Head of caudate nucleus (tissue), 42 donors: ENCODE data around the gene PIPOX.

ENCODE experiments used
- DNase-seq, 42 donors: peaks; one replicate each; pipeline versions ENCODE4 v3.0.0 to v3.0.0-alpha.2; 2020 to 2021; ENCODE audit warnings: mixed read lengths in 7 of 42
- intact Hi-C: fragments of 100-400 bp; cut with DNase I; formaldehyde crosslinking; loops from one replicate; pipeline ENCODE4 v1.15.0; 2022

PIPOX gene, protein sequence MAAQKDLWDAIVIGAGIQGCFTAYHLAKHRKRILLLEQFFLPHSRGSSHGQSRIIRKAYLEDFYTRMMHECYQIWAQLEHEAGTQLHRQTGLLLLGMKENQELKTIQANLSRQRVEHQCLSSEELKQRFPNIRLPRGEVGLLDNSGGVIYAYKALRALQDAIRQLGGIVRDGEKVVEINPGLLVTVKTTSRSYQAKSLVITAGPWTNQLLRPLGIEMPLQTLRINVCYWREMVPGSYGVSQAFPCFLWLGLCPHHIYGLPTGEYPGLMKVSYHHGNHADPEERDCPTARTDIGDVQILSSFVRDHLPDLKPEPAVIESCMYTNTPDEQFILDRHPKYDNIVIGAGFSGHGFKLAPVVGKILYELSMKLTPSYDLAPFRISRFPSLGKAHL

DNA sequence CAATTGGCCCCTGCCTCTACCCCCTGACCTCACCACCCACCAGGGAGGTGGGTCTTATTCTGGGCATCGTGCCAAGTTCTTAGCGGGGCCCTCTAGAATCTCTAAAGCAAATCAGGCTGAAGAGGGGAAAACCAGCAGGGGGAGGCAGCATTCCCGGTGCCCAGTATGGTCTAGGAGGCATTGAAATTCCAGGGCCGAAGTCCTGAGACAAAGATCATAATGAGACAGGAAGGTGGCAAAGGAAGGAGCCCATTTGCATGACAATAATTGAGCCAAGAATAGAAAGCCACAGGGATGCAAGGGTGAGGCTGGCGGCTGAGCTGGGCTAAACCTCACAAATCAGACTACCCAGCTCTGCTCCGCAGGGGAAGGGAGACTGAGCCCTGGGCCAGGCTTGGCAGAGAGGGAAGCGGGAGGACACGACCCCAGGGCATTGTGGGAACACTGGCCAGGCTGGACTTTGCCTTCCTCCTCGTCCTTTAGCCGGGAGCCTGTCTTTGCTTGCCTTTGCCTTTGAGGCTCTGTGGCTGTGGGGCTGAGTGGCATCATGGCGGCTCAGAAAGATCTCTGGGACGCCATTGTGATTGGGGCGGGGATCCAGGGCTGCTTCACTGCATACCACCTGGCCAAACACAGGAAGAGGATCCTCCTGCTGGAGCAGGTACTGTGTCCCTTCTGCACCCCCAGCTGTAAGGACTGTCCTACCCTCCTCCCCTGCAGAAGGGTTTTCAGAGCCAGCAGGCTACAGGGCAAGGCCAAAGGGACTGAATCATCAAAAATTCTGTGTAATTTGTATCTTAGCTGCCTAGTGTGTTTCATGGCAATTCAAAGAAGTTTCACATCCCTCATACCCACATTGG lies at the start of gene PIPOX:
Gene PIPOX, plus strand, starts transcription at position 463 of the 860 bp plus-strand sequence. Its CDS starts 85 bp downstream, at position 548.
- intact Hi-C loops, result no loop called here
- peak in 33 of 42 donors; percentile 5 to 74 (median 41) for DNase-seq

DNA sequence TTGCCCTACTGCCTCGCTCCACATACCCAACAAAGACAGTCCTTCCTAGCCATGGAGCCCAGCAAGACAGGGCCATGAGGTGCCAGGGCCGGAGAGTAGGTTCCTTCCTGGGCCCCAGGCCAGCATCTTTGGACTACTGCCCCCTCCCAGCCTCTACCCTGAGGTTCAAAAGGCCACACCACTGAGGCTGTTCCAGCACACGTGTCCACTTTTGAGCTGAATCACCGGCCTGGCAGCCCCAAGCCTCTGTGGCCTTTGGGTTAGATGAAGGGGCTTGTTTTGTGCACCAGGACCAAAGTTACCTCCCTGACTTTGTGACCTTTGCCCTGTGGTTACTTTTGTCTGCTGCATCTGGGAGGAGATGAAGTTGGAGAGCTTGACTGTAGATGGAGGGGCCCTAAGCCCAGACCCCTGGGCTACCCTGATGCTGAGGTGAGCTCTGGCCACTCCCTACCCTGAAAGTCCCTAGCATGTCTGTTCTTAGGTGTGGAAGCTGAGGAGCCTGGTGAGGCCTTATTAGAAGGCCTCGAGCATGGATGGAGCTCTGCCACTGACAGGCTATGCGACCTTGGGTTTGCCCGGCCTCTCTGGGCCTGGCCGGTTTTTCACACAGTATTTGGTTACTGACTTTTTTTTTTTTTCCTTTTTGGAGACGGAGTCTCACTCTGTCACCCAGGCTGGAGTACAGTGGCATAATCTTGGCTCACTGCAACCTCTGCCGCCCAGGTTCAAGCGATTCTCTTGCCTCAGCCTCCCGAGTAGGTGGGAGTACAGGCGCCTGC lies 49.1 kb upstream of the PIPOX start:
- intact Hi-C loops, result no loop called here
- no peak for DNase-seq

DNA sequence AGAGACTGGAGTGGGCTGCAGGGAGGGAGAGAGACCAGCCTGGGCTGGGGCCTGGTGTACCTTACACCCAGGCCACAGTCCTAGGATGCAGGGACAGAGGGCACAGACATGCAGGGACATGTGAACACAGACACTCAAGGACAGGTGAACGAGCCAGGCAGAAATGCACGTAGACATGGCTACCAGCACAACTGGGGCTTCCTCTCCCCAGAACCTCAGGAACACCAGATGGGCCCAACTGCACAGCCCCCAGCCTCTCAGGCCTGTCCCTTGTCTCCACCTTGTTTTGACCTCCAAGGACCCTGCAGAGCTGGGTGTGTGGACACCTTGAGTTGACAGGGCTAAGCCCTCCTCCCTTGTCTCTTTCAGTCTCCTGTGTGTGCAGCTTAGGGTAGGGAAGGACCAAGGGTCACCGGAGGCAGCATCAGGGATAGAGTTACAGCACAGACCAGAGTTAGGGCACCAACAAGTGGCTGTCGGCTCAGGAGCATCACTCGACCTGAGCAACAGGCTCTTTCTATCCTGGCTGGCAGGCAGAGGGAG lies 46.3 kb upstream of the PIPOX start:
- intact Hi-C loops, result no loop called here
- no peak for DNase-seq

DNA sequence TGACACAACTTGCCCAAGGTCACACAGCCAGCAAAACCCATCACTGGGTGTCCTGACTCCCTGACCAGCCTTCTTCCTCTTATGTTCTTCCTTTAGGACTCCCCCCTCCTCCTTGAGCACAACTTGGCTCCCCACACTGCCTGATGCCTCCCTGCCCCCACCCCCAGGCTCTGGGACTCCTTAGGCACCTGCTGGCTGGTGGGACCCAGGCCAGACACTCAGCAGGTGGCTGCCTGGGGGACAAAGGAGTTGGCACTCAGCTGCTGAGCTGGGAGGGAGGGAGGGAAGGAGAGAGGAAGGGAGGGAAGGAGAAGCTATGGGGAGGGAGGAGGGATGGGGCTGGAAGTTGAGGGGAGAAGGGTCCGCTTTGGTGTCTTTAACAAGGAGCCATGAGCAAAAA lies 45.1 kb upstream of the PIPOX start:
- intact Hi-C loops, result no loop called here
- DNase-seq, result no peak

DNA sequence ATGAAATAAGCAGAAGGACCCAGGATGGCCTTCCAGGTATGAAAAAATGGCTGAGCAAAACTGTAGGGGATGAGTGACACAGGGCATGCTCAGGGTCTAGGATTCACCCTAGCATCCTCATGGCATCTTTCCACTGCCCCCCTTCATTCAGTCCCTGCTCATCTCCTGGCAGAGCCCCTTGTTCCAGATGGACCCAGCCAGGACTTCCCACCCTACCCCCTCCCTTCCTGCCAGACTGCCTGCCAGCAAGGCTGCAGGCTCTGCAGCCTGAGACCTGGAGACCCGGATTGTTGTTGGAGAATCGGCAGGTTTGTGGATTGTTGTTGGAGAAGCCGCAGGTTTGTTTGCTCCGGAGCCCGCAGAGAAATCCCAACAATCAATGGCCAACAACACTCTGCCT lies 43.7 kb upstream of the PIPOX start:
- intact Hi-C loops, result no loop called here
- no peak for DNase-seq

DNA sequence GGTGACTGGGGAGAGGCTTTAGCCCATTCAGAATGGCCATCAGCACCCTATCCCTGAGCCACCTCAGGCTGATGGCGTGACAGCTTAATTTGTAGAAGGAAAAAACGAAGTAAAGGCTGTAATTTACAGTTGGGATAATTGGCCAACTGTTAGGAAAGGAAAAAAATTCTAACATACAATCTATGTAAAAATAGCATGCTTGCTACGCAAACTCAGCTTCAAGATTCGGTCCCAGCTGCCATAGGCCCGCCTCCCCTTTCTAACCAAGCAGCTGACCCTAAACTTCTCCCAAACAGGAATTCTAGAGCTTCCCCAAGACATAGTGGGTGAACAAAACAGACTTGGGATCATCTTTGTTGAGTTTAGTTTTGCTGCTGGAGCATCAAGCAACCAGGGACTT lies 42.0 kb upstream of the PIPOX start:
- no peak for DNase-seq
- intact Hi-C loops, result no loop called here

DNA sequence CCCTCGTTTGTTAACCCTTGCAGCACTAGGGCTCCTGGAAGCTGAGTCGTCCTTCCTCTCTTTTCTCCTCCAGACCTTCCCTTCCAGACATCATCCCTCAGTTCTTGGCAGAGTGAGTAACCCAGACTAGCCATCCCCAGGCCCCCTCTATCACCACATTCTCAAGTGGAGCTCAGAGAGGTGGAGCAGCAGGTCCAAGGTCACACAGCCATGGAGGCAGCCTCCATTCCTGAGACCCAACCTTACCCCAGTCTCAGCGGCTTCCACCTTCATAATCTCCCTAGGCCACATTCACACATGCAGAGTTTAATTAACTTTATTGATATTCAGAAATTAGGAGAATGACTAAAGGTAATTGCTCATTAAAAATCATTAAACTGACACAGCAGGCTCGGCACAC lies 40.1 kb upstream of the PIPOX start:
- intact Hi-C loops, result no loop called here
- no peak for DNase-seq

DNA sequence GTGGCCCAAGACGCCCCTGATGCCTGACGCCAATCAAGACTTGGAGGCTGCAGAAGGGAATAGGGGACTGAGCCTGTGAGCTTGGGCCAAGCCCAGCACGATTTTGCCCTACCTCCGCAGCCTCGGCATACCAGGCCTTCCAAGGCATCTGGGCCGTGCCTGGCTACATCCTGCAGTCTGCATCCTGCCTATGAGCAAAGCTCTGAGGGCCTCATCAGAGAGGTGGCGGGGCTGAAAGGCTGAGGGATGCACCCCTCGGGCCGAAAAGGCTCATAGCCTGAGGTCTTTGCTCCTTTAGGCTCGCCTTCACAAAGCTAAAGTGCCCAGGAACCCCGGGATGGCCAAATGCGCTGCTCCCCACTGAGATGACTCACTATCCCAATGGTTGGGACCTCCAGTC lies 39.7 kb upstream of the PIPOX start:
- peak in 1 of 42 donors; percentile 14 for DNase-seq
- intact Hi-C loops, result no loop called here

DNA sequence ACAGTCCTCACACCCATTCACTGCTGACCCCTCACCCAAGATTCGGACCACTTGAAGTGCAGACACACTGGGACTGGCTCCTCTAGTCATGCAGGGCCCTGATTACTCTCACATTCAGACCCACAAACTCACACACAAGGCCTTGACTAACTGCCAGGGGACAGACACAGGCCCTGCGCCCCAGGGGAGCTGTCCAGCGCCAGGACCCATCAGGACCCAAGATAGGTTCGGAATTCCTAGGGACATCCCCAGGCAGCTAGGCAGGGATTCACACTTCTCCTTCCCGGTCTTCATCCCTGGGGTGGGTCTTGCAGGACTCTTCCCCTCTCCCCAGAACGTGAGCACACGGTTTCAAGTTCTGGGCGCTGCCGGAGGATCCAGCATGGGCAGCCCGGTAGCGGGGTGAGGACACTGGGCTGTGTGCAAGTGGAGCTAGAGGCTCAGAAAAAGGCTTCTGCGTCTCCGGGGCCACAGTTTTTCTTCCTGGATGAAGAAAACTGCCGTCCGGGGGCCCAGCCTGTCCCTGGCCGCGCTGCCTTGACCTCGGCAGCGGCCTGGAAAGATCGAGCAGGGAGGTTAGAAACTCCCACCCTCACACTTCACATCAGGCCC lies 38.8 kb upstream of the PIPOX start:
- DNase-seq, result peak in 20 of 42 donors; percentile 19 to 78 (median 41)
- intact Hi-C loops, result no loop called here

DNA sequence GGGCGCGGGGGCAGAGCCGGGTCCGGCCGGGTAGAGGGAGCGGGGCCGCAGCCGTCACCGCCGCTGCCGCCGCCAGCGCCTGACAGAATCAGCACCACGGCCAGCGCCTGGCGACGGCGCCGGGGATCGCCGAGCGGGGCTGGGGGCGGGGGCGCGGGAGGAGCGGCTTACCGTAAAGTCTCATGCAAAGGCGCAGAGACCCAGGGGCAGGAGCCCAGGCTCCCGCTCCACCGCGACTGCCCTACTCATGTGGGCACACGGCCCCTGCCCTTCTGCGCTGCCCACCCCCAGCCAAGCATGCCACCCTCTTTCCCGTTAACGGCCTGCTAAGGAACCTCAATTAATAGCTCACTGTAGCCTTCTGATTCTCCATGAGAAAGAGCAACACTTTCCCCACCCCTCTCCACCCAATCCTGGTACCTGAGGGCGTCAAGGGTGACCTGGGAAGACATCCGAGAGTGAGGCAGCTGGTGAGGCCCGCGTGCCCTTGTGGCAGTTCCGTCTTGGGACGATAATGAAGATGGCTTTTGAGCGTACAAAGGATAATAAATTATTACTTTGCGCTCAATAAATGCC lies 36.9 kb upstream of the PIPOX start, which contains the start of gene SEZ6:
Gene SEZ6, minus strand, starts transcription at position 98 of the 576 bp plus-strand sequence. CDS start 164 bp downstream, outside the sequence.
- intact Hi-C loops, result no loop called here
- DNase-seq, result peak; percentile 71 to 95 (median 90)

DNA sequence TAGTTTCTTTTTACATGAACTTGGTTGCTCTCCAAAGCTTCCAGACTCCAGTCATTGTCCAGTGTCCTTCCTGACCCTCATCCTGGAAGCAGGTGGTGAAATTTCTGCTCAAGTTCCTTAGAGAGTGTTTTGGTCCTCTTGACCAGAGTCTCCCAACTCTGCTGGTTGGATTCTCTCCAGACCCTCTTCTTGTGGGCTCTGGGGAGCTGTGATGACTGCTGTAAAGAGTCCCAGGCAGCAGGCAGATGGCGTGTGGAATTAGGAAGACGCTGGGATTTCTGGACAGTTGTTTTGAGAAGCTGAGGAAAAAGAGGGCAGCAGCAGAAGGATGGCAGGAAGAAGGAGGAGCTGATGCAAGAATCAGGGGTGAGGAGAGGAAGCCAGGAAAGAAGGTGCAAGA lies 35.5 kb upstream of the PIPOX start:
- DNase-seq, result no peak
- intact Hi-C loops, result no loop called here

DNA sequence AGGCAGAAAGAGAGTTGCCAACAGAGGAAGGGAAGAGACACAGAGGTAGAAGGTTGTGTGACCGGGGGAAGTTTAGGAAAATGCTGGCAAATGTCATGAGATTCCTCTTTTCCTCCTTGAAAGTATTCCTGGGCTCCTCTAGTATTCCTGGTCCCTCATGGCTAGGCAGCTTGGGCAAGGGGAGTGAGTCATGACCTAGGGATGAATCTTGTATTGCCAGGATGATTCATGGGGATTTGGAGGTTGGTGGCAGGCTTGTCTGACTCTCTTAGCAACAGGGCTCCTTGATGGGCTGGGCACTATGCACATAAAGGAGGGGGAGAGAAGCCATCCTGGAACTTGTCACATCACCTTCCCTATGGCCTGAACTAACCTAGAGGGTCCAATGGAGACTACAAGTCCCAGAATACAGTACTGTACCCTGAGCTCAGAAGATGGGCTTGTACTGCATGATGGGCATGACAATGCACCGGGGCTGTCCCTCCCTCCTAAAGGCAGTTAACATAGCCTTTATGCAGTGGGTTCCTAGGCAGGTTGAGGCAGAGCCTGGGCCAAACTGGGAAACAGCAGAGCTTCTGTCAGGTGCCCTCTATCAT lies 35.0 kb upstream of the PIPOX start:
- peak in 4 of 42 donors; percentile 26 to 64 (median 49) for DNase-seq
- intact Hi-C loops, result no loop called here

DNA sequence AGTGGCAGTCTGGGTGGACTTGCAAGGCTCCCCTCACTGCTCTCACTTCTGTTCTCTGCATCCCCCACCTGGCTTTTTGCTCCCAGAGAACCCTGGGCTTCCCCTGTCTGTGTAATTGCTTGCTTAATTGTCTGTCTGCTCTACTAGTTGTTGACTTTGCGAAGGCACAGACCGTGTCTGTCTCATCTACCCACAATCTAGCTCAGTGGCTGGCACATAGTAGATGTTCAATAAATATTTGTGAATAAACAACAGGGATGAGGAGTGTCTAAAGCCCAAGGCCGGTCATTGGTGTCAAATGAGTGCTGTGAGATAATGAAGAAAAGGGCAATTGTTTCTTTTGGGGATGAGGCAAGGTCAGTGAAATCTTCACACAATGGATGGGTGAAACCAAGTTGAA lies 34.4 kb upstream of the PIPOX start:
- DNase-seq, result no peak
- intact Hi-C loops, result no loop called here

DNA sequence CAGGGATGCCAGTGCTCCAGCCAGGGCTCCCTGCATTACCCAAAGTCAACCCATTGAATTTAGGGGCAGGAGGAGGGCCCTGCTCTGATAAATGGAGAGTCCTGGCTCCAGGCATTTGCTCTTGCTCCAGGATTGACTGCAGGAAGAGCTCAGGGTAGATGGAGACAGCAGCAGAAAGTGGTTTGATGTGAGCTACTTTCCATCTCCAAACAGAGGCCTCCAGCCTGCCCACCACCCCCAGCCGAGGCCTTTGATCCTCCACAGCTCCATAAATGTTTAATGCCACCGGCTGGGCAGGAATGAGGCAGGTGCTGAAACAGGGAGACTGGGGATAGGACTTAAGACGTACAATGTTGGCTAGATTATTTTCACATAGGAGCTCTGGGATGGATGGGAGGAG lies 32.8 kb upstream of the PIPOX start:
- intact Hi-C loops, result no loop called here
- no peak for DNase-seq

DNA sequence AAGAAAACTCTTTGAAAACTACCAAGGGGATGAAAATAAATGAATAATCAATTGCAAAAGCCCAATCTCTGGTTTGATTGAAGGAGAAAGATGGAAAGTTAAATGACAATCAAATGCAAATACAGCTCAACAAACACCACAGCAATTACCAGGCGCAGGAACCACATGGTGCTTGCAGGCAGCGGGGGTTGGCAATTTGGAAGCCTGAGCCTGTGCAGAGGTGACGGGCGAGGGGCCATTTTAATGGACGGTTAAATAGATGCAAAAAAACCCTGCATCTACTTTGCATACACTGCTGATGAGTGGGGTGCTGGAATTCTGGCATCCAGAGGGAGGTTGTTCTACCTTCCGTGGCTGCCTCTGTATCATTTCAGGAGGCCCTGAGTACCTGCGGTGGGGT lies 32.4 kb upstream of the PIPOX start:
- intact Hi-C loops, result no loop called here
- DNase-seq, result no peak

DNA sequence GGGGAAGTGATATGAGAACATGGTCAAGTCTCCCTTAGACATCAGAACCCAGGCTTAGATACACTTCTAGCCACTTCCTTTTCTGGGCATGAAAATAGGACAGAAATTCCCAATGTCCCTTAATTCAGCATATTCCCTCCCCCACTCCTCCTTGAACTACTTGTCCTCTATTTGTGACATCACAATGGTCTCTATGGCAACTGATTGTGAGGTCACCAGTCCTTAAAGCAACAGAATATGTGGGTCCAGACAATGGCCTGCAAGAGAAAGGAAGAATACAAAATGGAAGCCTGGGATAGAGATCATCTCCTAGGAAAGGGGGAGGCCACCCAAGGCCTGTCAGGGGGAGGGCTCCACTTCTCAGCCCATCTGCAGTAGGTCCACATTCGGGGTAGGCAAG lies 30.4 kb upstream of the PIPOX start:
- intact Hi-C loops, result no loop called here
- DNase-seq, result no peak

DNA sequence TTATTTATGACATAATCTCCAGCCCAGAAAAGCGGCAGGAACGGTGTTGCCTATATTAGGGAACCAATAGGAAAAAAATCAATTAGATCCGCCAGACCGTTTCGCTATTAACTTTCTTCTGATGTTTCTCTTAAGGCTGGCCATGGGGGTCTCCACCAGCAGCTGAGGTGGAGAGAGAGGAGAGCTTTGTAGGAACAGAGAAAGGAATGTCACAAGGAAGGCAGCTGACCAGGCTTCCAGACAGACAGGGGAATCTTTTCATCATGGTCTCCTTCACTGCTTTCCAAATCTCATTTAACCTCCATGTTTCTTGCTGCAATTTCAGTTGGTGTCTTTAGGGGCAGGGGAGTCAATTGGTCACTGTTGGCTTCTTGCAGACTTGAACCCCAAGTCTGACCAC lies 28.2 kb upstream of the PIPOX start:
- intact Hi-C loops, result no loop called here
- DNase-seq, result no peak
